HepG2 (cell line): Measurements from ENCODE around the gene SLC15A3. TPM values are rescaled to one million over a fixed set of nuclear protein-coding genes. Genes with fewer than 3 reads are reported as not detected.

ENCODE experiments used
- AKAP8 ChIP-seq: sonication (generic); formaldehyde crosslinking; IDR thresholded peaks from 2 replicates; pipeline ENCODE4 v1.5.1; 2020; ENCODE audit warnings: mild to moderate bottlenecking, missing genetic modification reagents
- FOXA3 ChIP-seq: IDR thresholded peaks from 2 replicates; pipeline ENCODE4 v1.6.1; 2016; ENCODE audit warnings: missing genetic modification reagents, missing compliant biosample characterization
- FOXM1 ChIP-seq: sonication (generic); formaldehyde crosslinking; IDR thresholded peaks from 2 replicates; pipeline ENCODE4 v1.5.0; 2020; ENCODE audit warnings: missing genetic modification reagents
- KDM1A ChIP-seq: IDR thresholded peaks from 2 replicates; pipeline ENCODE4 v1.6.1; 2016; ENCODE audit warnings: missing compliant biosample characterization
- MEF2D ChIP-seq: sonication (generic); formaldehyde crosslinking; IDR thresholded peaks from 2 replicates; pipeline ENCODE4 v1.5.1; 2020; ENCODE audit warnings: mild to moderate bottlenecking, missing genetic modification reagents
- PLRG1 ChIP-seq: fragments of 450-650 bp; conservative IDR thresholded peaks from 2 replicates; pipeline ENCODE4 v1.6.1; 2016
- SCMH1 ChIP-seq: sonication (generic); formaldehyde crosslinking; IDR thresholded peaks from 2 replicates; pipeline ENCODE4 v1.9.0; 2021; ENCODE audit warnings: missing genetic modification reagents, mild to moderate bottlenecking, borderline replicate concordance
- SKI ChIP-seq: fragments of 450-650 bp; IDR thresholded peaks from one replicate; pipeline ENCODE4 v1.6.1; 2018; ENCODE audit warnings: mild to moderate bottlenecking; ENCODE audit not compliant: partially characterized antibody
- ZNF17 ChIP-seq: sonication (generic); formaldehyde crosslinking; IDR thresholded peaks from 2 replicates; pipeline ENCODE4 v1.5.0; 2020; ENCODE audit warnings: mild to moderate bottlenecking, missing genetic modification reagents
- ZNF256 ChIP-seq: sonication (generic); formaldehyde crosslinking; conservative IDR thresholded peaks from 2 replicates; pipeline ENCODE4 v1.4.0; 2020; ENCODE audit warnings: missing genetic modification reagents
- ZNF318 ChIP-seq: sonication (generic); formaldehyde crosslinking; IDR thresholded peaks from 2 replicates; pipeline ENCODE4 v1.4.0; 2020; ENCODE audit warnings: mild to moderate bottlenecking, missing genetic modification reagents
- ZNF510 ChIP-seq: sonication (generic); formaldehyde crosslinking; IDR thresholded peaks from 2 replicates; pipeline ENCODE4 v1.4.0; 2020; ENCODE audit warnings: low read depth, mild to moderate bottlenecking, missing genetic modification reagents
- ZNF639 ChIP-seq: conservative IDR thresholded peaks from 2 replicates; pipeline ENCODE4 v1.6.1; 2018; ENCODE audit warnings: missing genetic modification reagents
- ZNF777 ChIP-seq: sonication (generic); formaldehyde crosslinking; IDR thresholded peaks from 2 replicates; pipeline ENCODE4 v1.4.0; 2020; ENCODE audit warnings: missing genetic modification reagents
- polyA plus RNA-seq, 8 experiments: library from polyadenylated mRNA; depleted of rRNA in 3 of 8; stranded (reverse) in 7 of 8; unstranded in 1 of 8; fragments of >200 nt; fragmentation: Illumina TruSeq in 4 of 8; extraction: Trizol in 4 of 8; gene quantifications; 2 replicates each; pipeline versions ENCODE4 v1.2.1 to v1.2.3, GENCODE V29; 2011 to 2016; ENCODE audit warnings: low read depth in 4 of 8, missing spikeins in 1 of 8, mixed read lengths in 1 of 8; ENCODE audit not compliant: insufficient read depth in 1 of 8
- total RNA-seq, 5 experiments: library from RNA; depleted of rRNA; stranded (reverse); fragments of >200 nt; fragmentation: Illumina TruSeq; extraction: Trizol; gene quantifications; 2 replicates each; pipeline ENCODE4 v1.2.3, GENCODE V29; 2016; ENCODE audit warnings: low read depth in 1 of 5
- TF ChIP-seq, protein P1 (sequence below), 2 experiments: sonication (generic) in 1 of 2; formaldehyde crosslinking in 1 of 2; IDR thresholded peaks; 2 replicates each; pipeline versions ENCODE4 v1.4.0 to v1.6.1; 2018 to 2020; ENCODE audit warnings: missing genetic modification reagents in 2 of 2, borderline replicate concordance in 1 of 2, low read depth in 1 of 2, mild to moderate bottlenecking in 1 of 2, missing biosample characterization in 1 of 2
- TF ChIP-seq, protein P2 (sequence below): sonication (generic); formaldehyde crosslinking; IDR thresholded peaks from 2 replicates; pipeline ENCODE4 v1.4.0; 2020; ENCODE audit warnings: missing genetic modification reagents, borderline replicate concordance

Gene SLC15A3
- total and polyA plus RNA-seq, 2 of the 13 experiments (the other 11 are each of a cell fraction or from before 2014, with no cell fraction given): 0.45 to 0.77 TPM

- TF ChIP-seq ZNF256 (no peak; the same call in 1 of the 2 replicates), ZNF639 (CRISPR knock-in tag) (no peak), ZNF318 (no peak), PLRG1 (no peak), ZNF777 (CRISPR knock-in tag) (no peak), MEF2D (CRISPR knock-in tag) (peak; percentile 45; the same call in 1 of the 2 replicates), ZNF510 (CRISPR knock-in tag) (no peak), ZNF17 (CRISPR knock-in tag) (no peak), SCMH1 (no peak), AKAP8 (0 out of 2 replicates have a peak, but pooled peaks have one; percentile 33), FOXA3 (CRISPR knock-in tag) (0 out of 2 replicates have a peak, but pooled peaks have one; percentile 4), FOXM1 (CRISPR knock-in tag) (no peak), KDM1A (CRISPR knock-in tag) (no peak), SKI (no peak)
- TF ChIP-seq, protein P1, sequence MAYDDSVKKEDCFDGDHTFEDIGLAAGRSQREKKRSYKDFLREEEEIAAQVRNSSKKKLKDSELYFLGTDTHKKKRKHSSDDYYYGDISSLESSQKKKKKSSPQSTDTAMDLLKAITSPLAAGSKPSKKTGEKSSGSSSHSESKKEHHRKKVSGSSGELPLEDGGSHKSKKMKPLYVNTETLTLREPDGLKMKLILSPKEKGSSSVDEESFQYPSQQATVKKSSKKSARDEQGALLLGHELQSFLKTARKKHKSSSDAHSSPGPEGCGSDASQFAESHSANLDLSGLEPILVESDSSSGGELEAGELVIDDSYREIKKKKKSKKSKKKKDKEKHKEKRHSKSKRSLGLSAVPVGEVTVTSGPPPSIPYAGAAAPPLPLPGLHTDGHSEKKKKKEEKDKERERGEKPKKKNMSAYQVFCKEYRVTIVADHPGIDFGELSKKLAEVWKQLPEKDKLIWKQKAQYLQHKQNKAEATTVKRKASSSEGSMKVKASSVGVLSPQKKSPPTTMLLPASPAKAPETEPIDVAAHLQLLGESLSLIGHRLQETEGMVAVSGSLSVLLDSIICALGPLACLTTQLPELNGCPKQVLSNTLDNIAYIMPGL (CRISPR knock-in tag; IDR thresholded peaks at IDR 0.05; ENCODE audit: borderline replicate concordance in 1 of 2, low read depth in 1 of 2): no peak
- TF ChIP-seq, protein P2, sequence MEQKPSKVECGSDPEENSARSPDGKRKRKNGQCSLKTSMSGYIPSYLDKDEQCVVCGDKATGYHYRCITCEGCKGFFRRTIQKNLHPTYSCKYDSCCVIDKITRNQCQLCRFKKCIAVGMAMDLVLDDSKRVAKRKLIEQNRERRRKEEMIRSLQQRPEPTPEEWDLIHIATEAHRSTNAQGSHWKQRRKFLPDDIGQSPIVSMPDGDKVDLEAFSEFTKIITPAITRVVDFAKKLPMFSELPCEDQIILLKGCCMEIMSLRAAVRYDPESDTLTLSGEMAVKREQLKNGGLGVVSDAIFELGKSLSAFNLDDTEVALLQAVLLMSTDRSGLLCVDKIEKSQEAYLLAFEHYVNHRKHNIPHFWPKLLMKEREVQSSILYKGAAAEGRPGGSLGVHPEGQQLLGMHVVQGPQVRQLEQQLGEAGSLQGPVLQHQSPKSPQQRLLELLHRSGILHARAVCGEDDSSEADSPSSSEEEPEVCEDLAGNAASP (CRISPR knock-in tag): no peak
These were observed 38.0 kb downstream of the SLC15A3 start, which contains the start of gene TMEM109 (continued) for GRCh38 chr11:60913793-60914632.
